ENCODE data around the gene TCF4. TPM values are rescaled to one million over a fixed set of nuclear protein-coding genes. Genes with fewer than 3 reads are reported as not detected.
A peak's percentile ranks its signal among the peaks of the same experiment; 100 is the strongest.

Gene TCF4
- total RNA-seq, 1 experiment from 2014 or later, result 93.7 TPM

DNA sequence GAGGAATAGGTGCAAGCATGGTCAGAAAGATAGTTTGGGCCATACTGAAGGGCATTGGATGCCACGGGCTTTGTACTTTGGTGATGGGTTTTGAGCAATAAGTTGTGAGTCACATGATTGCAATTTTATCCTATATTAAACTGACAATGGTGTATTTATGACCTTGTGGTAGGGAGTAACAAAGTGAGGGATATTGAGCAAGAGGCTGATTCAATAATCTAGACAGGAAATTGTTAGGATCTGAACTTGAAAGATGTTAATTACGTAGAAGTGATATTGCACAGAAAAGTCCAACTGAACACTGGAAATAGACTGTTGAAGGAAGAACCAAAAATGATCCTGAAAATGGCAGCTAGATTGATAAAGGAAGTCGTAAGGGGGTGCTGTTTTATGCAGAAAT is 46.6 kb upstream of the TCF4 start:
- H3K36me3 ChIP-seq (ENCODE audit: control insufficient read depth, insufficient read depth, low read length), result no peaks in the 10 kb centered on the region
- no peaks in the 10 kb centered on the region for H3K9me3 Mint-ChIP-seq (ENCODE audit: unreplicated experiment)

DNA sequence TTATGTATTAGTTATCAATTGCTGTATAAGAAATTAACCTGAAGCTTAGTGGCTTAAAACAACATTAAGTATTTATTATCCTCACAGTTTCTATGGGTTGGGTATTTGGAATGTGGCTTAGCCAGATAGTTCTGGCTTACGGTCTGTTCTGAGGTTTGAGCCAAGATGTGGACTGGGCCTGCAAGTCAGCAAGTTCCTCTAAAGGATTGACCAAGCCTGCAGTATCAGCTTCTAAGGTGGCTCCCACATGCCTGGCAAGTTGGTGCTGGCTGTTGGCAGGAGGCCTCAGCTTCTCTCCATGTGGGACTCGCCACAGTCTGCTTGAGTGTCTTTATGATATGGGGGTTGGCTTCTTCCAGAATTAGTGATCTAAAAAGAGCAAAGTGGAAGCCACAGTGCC is 45.0 kb upstream of the TCF4 start:
- H3K36me3 ChIP-seq (ENCODE audit: control insufficient read depth, insufficient read depth, low read length), result no peaks in the 10 kb centered on the region
- no peaks in the 10 kb centered on the region for H3K36me3 Mint-ChIP-seq (ENCODE audit: insufficient read depth, unreplicated experiment)
- intact Hi-C loops (cut with micrococcal nuclease; ENCODE audit: unreplicated experiment), result loop anchor here (10.0 kb wide), 1 partner anchor 112 kb away; no protein-coding TSS in a partner anchor
- peaks cover 17% of the 10 kb centered on the region for H3K4me1 Mint-ChIP-seq (ENCODE audit: low read depth, unreplicated experiment)
- no peaks in the 10 kb centered on the region for H3K9me3 ChIP-seq
- no peak overlapping the region for H3K4me3 ChIP-seq (ENCODE audit: low read depth, low read length)
- BruUV-seq (replicated peaks), result no TSS peak
- no peak overlapping the region for H3K27ac Mint-ChIP-seq (ENCODE audit: unreplicated experiment)
- POLR2A ChIA-PET, result no interaction called here
- H3K4me3 Mint-ChIP-seq (ENCODE audit: unreplicated experiment), result no peak overlapping the region
- no peaks in the 10 kb centered on the region for H3K27me3 Mint-ChIP-seq (ENCODE audit: insufficient read depth, unreplicated experiment)
- TF ChIP-seq, protein P1, sequence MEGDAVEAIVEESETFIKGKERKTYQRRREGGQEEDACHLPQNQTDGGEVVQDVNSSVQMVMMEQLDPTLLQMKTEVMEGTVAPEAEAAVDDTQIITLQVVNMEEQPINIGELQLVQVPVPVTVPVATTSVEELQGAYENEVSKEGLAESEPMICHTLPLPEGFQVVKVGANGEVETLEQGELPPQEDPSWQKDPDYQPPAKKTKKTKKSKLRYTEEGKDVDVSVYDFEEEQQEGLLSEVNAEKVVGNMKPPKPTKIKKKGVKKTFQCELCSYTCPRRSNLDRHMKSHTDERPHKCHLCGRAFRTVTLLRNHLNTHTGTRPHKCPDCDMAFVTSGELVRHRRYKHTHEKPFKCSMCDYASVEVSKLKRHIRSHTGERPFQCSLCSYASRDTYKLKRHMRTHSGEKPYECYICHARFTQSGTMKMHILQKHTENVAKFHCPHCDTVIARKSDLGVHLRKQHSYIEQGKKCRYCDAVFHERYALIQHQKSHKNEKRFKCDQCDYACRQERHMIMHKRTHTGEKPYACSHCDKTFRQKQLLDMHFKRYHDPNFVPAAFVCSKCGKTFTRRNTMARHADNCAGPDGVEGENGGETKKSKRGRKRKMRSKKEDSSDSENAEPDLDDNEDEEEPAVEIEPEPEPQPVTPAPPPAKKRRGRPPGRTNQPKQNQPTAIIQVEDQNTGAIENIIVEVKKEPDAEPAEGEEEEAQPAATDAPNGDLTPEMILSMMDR (IDR thresholded peaks at IDR 0.05; ENCODE audit: insufficient read depth in 1 of 2, low read depth in 1 of 2, low read length in 1 of 2, severe bottlenecking in 1 of 2, unreplicated experiment in 1 of 2), result no peak
- DNase-seq, result no peak
- no peaks in the 10 kb centered on the region for H3K27me3 ChIP-seq (replicated peaks; ENCODE audit: control insufficient read depth, insufficient read depth, low read length)
- no peaks in the 10 kb centered on the region for H3K9me3 Mint-ChIP-seq (ENCODE audit: unreplicated experiment)
- peaks cover 5% of the 10 kb centered on the region; the same call in 1 of the 2 replicates for H3K4me1 ChIP-seq
- CTCF ChIA-PET, result no interaction called here

More for the DNA sequence above, 46.6 kb upstream of the TCF4 start:
- Histone ChIP-seq H3K4me3 (ENCODE audit: low read depth, low read length) (no peak overlapping the region), H3K27me3 (replicated peaks; ENCODE audit: control insufficient read depth, insufficient read depth, low read length) (no peaks in the 10 kb centered on the region), H3K9me3 (no peaks in the 10 kb centered on the region), H3K4me1 (peaks cover 5% of the 10 kb centered on the region; the same call in 1 of the 2 replicates)
- ChIA-PET POLR2A (no interaction called here), CTCF (no interaction called here)
- TF ChIP-seq, protein P1 (IDR thresholded peaks at IDR 0.05; ENCODE audit: insufficient read depth in 1 of 2, low read depth in 1 of 2, low read length in 1 of 2, severe bottlenecking in 1 of 2, unreplicated experiment in 1 of 2), result no peak
- Mint-ChIP-seq H3K4me1 (ENCODE audit: low read depth, unreplicated experiment) (peaks cover 17% of the 10 kb centered on the region), H3K4me3 (ENCODE audit: unreplicated experiment) (no peak overlapping the region), H3K36me3 (ENCODE audit: insufficient read depth, unreplicated experiment) (no peaks in the 10 kb centered on the region), H3K27me3 (ENCODE audit: insufficient read depth, unreplicated experiment) (no peaks in the 10 kb centered on the region), H3K27ac (ENCODE audit: unreplicated experiment) (peak overlapping the region; percentile 59)
- DNase-seq, result no peak
- no TSS peak for BruUV-seq (replicated peaks)
- intact Hi-C loops (cut with micrococcal nuclease; ENCODE audit: unreplicated experiment), result loop anchor here (10.0 kb wide), 1 partner anchor 110 kb away; no protein-coding TSS in a partner anchor

DNA sequence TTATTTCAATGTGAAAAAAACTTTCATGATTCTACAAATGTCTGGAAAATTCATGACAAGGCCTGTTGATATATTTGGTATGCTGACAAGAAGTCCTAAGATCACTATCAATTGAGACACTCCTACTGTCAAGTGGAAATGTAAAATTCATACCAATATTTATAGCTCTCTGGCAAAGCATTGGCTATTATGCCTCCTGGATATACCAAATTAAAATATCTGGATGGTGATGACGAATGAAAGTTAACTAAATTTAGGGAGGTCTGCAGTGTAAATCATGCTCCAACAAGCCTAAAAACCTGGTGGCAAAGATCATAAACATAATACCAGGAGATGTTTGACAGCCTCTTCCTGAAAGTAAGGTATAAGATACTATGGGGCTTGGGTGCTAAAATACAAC is 41.1 kb upstream of the TCF4 start:
- CTCF ChIA-PET, result no interaction called here

More for the DNA sequence above, 41.1 kb upstream of the TCF4 start:
- intact Hi-C loops (cut with micrococcal nuclease; ENCODE audit: unreplicated experiment), result no loop called here
- Mint-ChIP-seq H3K27me3 (ENCODE audit: insufficient read depth, unreplicated experiment) (no peaks in the 10 kb centered on the region), H3K4me1 (ENCODE audit: low read depth, unreplicated experiment) (peaks cover 6% of the 10 kb centered on the region), H3K9me3 (ENCODE audit: unreplicated experiment) (no peaks in the 10 kb centered on the region), H3K27ac (ENCODE audit: unreplicated experiment) (no peak overlapping the region), H3K36me3 (ENCODE audit: insufficient read depth, unreplicated experiment) (no peaks in the 10 kb centered on the region), H3K4me3 (ENCODE audit: unreplicated experiment) (no peak overlapping the region)
- Histone ChIP-seq H3K4me1 (no peaks in the 10 kb centered on the region), H3K27me3 (replicated peaks; ENCODE audit: control insufficient read depth, insufficient read depth, low read length) (no peaks in the 10 kb centered on the region), H3K9me3 (no peaks in the 10 kb centered on the region), H3K36me3 (ENCODE audit: control insufficient read depth, insufficient read depth, low read length) (no peaks in the 10 kb centered on the region), H3K4me3 (ENCODE audit: low read depth, low read length) (no peak overlapping the region)
- TF ChIP-seq, protein P1 (IDR thresholded peaks at IDR 0.05; ENCODE audit: insufficient read depth in 1 of 2, low read depth in 1 of 2, low read length in 1 of 2, severe bottlenecking in 1 of 2, unreplicated experiment in 1 of 2), result no peak
- POLR2A ChIA-PET, result no interaction called here
- no peak for DNase-seq
- no TSS peak for BruUV-seq (replicated peaks)

Measured in Caco-2 (cell line).